GM18526 (cell line): ENCODE measurements around the gene DGKB.

ENCODE experiments used
- POLR2A ChIP-seq: IDR thresholded peaks from 3 replicates; pipeline ENCODE4 v1.6.1; 2011; ENCODE audit not compliant: insufficient read length; ENCODE audit errors: extremely low read depth

DGKB gene

GRCh38 chr7:14446829-14447228 lies 455.7 kb downstream of the DGKB start:
- TF ChIP-seq POLR2A = no peak

GRCh38 chr7:14446219-14446618 lies 456.3 kb downstream of the DGKB start:
- no peak for TF ChIP-seq POLR2A

- no peak for TF ChIP-seq POLR2A
These were observed 464.2 kb downstream of the DGKB start for GRCh38 chr7:14438366-14438765.

GRCh38 chr7:14436878-14437277 lies 465.7 kb downstream of the DGKB start:
- no peak for TF ChIP-seq POLR2A

- TF ChIP-seq POLR2A = no peak
These were observed 469.6 kb downstream of the DGKB start for GRCh38 chr7:14432924-14433323.

- no peak for TF ChIP-seq POLR2A
These were observed 471.6 kb downstream of the DGKB start for GRCh38 chr7:14430926-14431325.

GRCh38 chr7:14425559-14425958 lies 477.0 kb downstream of the DGKB start:
- TF ChIP-seq POLR2A = no peak

GRCh38 chr7:14424675-14425074 lies 477.9 kb downstream of the DGKB start:
- TF ChIP-seq POLR2A = no peak

- no peak for TF ChIP-seq POLR2A
These were observed 481.8 kb downstream of the DGKB start for GRCh38 chr7:14420768-14421167.

GRCh38 chr7:14419531-14419930 lies 483.0 kb downstream of the DGKB start:
- TF ChIP-seq POLR2A = no peak

- TF ChIP-seq POLR2A = no peak
These were observed 483.9 kb downstream of the DGKB start for GRCh38 chr7:14418633-14419032.

- no peak for TF ChIP-seq POLR2A
These were observed 488.1 kb downstream of the DGKB start for GRCh38 chr7:14414274-14414986.

- TF ChIP-seq POLR2A = no peak
These were observed 495.1 kb downstream of the DGKB start for GRCh38 chr7:14407246-14408015.

- no peak for TF ChIP-seq POLR2A
These were observed 499.0 kb downstream of the DGKB start for GRCh38 chr7:14403587-14403986.

GRCh38 chr7:14400271-14400670 lies 502.3 kb downstream of the DGKB start:
- TF ChIP-seq POLR2A = no peak

GRCh38 chr7:14398526-14398925 lies 504.0 kb downstream of the DGKB start:
- TF ChIP-seq POLR2A = no peak
